NCI-H2029 (cell line): ENCODE results near the gene ZNF281.
"Not testable (repeated sequence)": the region's sequence is repeated elsewhere in the genome, so short reads cannot be mapped to it uniquely, and the experiment has no call there.

Source experiments
- DNase-seq: peaks from one replicate; lab custom pipeline; 2025; lab: John Stamatoyannopoulos, UW

ZNF281 gene

DNA sequence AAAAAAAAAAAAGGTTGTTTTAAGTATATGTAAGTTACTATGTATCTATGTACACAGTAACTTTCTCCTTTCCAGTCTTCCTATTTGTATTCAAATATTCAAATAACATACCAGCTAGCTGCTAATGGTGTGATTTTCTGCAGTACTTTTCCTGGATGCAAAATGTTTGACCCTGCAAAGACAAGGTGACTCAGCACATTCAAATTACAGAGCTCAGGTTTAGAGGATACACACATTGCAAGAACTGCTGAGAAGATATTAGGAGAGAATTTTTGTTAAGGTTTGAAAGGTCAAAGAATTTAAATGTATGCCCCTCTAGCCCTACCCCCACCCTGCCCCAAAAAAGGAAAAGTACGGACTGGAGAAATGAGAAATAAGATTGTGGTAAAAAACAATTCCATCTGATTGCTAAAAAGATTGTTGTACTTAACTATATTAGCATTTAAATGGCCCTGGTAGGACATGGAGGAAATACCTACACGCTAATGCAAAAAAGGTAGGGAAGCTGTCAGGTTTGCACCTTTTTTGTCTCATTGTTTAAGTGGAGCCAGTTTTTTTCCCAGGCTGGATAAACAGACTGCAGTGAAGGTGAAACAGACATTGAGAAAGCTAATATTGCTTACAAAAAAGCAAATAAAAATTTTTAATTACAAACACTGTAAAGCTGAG lies 45.6 kb downstream of the ZNF281 start:
- DNase-seq: no peak

GRCh38 chr1:200363264-200363933 lies 46.4 kb downstream of the ZNF281 start:
- no peak for DNase-seq

DNA sequence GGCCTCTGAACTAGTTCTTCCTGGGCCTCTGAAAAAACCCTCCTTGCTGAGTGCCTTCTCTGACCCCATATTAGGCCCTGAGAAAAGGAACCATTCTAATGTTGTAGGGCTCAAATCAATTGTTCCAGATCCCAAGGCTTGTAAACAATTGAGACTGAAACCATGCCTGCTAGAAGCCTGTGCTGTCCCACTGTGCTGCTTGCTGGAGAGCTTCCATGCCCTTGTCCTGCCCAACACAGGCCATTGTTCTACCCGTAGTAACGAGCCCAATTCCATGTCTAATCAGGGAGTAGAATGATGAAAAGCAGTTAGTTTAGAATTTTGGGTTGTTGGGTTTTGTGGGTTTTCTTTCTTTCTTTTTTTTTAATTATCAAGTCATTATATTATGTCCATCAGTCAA lies 47.4 kb downstream of the ZNF281 start:
- no peak for DNase-seq

DNA sequence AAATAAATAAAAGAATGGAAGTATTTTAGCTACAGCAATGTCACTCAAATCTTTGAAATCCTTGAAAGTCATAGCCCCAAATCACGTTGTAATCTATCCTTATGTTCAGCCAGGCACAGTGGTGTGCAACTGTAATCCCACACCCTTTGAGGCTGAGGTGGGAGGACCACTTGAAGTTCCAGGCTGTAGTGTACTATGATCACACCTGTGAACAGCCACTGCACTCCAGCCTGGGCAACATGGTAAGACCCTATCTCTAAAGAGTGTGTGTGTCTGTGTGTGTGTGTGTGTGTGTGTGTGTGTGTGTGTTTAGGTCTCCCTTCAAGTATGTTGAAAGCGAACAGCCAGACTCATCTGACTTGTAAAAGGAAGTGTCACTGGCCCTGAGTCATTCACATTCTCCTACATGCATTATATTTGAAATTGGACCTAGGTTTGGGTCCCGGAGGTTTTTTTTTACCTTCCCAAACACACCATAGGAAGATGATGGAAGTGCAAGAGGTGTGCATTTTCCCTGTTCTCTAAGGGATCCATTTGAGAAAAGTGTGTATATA lies 50.1 kb downstream of the ZNF281 start:
- no peak for DNase-seq

DNA sequence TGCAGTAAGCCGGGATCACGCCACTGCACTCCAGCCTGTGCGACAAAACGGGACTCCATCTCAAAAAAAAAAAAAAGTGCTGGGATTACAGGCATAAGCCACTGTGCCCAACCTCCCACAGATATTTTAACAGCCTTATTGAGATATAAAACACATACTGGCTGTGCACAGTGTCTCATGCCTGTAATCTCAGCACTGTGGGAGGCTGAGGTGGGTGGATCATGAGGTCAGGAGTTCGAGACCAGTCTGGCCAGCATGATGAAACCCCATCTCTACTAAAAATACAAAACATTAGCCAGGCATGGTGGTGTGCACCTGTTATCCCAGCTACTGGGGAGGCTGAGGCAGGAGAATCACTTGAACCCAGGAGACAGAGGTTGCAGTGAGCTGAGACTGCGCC lies 51.9 kb downstream of the ZNF281 start:
- DNase-seq: not testable (repeated sequence)

- no peak for DNase-seq
Measured at GRCh38 chr1:200355801-200356200, 54.0 kb downstream of the ZNF281 start.
